OCI-LY7 (cell line): ENCODE results near the gene OTOF.

Source experiments
- EZH2phosphoT487 ChIP-seq: fragments of 200-600 bp; sonication (generic); IDR thresholded peaks from 2 replicates; pipeline ENCODE4 v1.6.1; 2018; ENCODE audit warnings: low read depth, borderline replicate concordance, mild to moderate bottlenecking, mixed run types, antibody characterized with exemption, low read length, moderate library complexity, mixed read lengths
- TF ChIP-seq, protein P1 (sequence below): fragments of 200-600 bp; sonication (generic); conservative IDR thresholded peaks from 2 replicates; pipeline ENCODE4 v1.5.1; 2014; ENCODE audit warnings: mild to moderate bottlenecking, antibody characterized with exemption, low read length, moderate library complexity, mixed read lengths

DNA sequence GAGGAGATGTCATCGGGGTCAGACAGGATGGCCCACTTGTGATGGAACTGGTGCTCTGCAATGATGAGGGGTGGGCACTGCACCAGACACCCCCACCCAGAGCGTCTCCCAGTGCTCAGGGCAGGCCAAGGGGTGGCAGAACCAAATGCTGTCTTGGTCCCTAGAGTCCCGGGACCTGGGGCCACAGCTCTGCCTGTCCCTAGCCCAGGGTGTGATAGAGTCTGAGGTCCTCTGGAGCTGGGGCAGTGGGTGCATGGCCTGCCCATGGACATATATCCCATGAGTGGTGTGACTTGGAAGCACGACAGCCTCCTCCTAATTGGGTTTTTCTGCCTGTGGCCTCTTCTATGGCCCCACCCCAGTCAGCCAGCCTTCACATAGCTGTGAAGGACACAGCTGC lies 6.7 kb upstream of the OTOF start:
- TF ChIP-seq, protein P1, sequence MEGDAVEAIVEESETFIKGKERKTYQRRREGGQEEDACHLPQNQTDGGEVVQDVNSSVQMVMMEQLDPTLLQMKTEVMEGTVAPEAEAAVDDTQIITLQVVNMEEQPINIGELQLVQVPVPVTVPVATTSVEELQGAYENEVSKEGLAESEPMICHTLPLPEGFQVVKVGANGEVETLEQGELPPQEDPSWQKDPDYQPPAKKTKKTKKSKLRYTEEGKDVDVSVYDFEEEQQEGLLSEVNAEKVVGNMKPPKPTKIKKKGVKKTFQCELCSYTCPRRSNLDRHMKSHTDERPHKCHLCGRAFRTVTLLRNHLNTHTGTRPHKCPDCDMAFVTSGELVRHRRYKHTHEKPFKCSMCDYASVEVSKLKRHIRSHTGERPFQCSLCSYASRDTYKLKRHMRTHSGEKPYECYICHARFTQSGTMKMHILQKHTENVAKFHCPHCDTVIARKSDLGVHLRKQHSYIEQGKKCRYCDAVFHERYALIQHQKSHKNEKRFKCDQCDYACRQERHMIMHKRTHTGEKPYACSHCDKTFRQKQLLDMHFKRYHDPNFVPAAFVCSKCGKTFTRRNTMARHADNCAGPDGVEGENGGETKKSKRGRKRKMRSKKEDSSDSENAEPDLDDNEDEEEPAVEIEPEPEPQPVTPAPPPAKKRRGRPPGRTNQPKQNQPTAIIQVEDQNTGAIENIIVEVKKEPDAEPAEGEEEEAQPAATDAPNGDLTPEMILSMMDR: no peak
- TF ChIP-seq EZH2phosphoT487: no peak
